Common myeloid progenitor, CD34-positive (primary cell): ENCODE results near the gene PRXL2A.
A peak's percentile ranks its signal among the peaks of the same experiment; 100 is the strongest.

Source experiments
- CTCF ChIA-PET: fragments of 350-600 bp; sonication (Branson Sonifier 250); formaldehyde crosslinking; loops from one replicate; lab custom pipeline; 2021; ENCODE audit warnings: antibody characterized with exemption; lab: Charles Lee
- POLR2A ChIA-PET: fragments of 350-600 bp; sonication (Branson Sonifier 250); formaldehyde crosslinking; loops from one replicate; lab custom pipeline; 2021; ENCODE audit warnings: antibody characterized with exemption; lab: Charles Lee
- DNase-seq, 3 donors: peaks; one replicate each; pipeline versions ENCODE4 v3.0.0 to v3.0.0-alpha.2; 2013
- H3K27ac ChIP-seq, 2 experiments: 1 replicate in 1 of 2; 2 replicates in 1 of 2; pipeline ENCODE4 v1.7.0; 2013; ENCODE audit warnings: inconsistent platforms in 2 of 2, low read length in 2 of 2, mild to moderate bottlenecking in 2 of 2, low read depth in 1 of 2, moderate library complexity in 1 of 2; ENCODE audit not compliant: severe bottlenecking in 2 of 2, insufficient read depth in 1 of 2, poor library complexity in 1 of 2
- H3K27me3 ChIP-seq, 5 experiments: replicated peaks in 2 of 5; 1 replicate in 3 of 5; 2 replicates in 2 of 5; pipeline versions ENCODE4 v1.6.1 to v1.7.0; 2013; ENCODE audit warnings: low read length in 4 of 5, mild to moderate bottlenecking in 2 of 5, moderate library complexity in 2 of 5, inconsistent platforms in 1 of 5; ENCODE audit not compliant: insufficient read depth in 5 of 5, control insufficient read depth in 4 of 5
- H3K36me3 ChIP-seq, 4 experiments: 1 replicate in 2 of 4; 2 replicates in 2 of 4; pipeline versions ENCODE4 v1.6.1 to v1.7.0; 2013; ENCODE audit warnings: low read length in 3 of 4, control low read depth in 1 of 4, mild to moderate bottlenecking in 1 of 4; ENCODE audit not compliant: control insufficient read depth in 4 of 4, insufficient read depth in 4 of 4
- H3K4me1 ChIP-seq, 4 experiments: 1 replicate in 3 of 4; 2 replicates in 1 of 4; pipeline versions ENCODE4 v1.6.1 to v1.7.1; 2013; ENCODE audit warnings: low read length in 3 of 4, mild to moderate bottlenecking in 3 of 4, control low read depth in 1 of 4, inconsistent platforms in 1 of 4, moderate library complexity in 1 of 4; ENCODE audit not compliant: control insufficient read depth in 4 of 4, insufficient read depth in 4 of 4; ENCODE audit errors: control extremely low read depth in 1 of 4
- H3K4me3 ChIP-seq, 7 experiments: 1 replicate in 4 of 7; 2 replicates in 3 of 7; pipeline versions ENCODE4 v1.5.1 to v1.7.0; 2013; ENCODE audit warnings: mild to moderate bottlenecking in 7 of 7, low read length in 6 of 7, moderate library complexity in 6 of 7, inconsistent platforms in 2 of 7, low read depth in 2 of 7, control low read depth in 1 of 7; ENCODE audit not compliant: insufficient read depth in 4 of 7, control insufficient read depth in 1 of 7; ENCODE audit errors: extremely low read depth in 1 of 7
- H3K9me3 ChIP-seq, 5 experiments: 1 replicate in 4 of 5; 2 replicates in 1 of 5; pipeline versions ENCODE4 v1.6.1 to v1.7.1; 2013; ENCODE audit warnings: low read length in 4 of 5, mild to moderate bottlenecking in 2 of 5, inconsistent platforms in 1 of 5, low read depth in 1 of 5, moderate library complexity in 1 of 5; ENCODE audit not compliant: control insufficient read depth in 4 of 5, insufficient read depth in 2 of 5; ENCODE audit errors: control extremely low read depth in 1 of 5
- WGBS: methylation state at CpG from one replicate; pipeline ENCODE4 v1.1.5; 2013; ENCODE audit not compliant: insufficient coverage; 5-methylcytosine and 5-hydroxymethylcytosine counted together

The PRXL2A gene

GRCh38 chr10:80397014-80397413, 11.3 kb upstream of the PRXL2A start:
- POLR2A ChIA-PET, result no interaction called here
- no peak overlapping the region for H3K27ac ChIP-seq

GRCh38 chr10:80400136-80400804, 8.1 kb upstream of the PRXL2A start:
- WGBS, result 71% methylated on average over 6 of the region's 8 CpGs
- H3K4me1 ChIP-seq, result no peaks in the 10 kb centered on the region
- ChIA-PET POLR2A (no interaction called here), CTCF (no interaction called here)
- H3K27me3 ChIP-seq, result no peaks in the 10 kb centered on the region
- H3K36me3 ChIP-seq, result no peaks in the 10 kb centered on the region
- H3K4me3 ChIP-seq, result no peak overlapping the region
- no peak overlapping the region for H3K27ac ChIP-seq
- no peaks in the 10 kb centered on the region for H3K9me3 ChIP-seq
- no peak for DNase-seq

More at GRCh38 chr10:80397014-80397413, 11.3 kb upstream of the PRXL2A start:
- no peaks in the 10 kb centered on the region for H3K4me1 ChIP-seq
- H3K4me3 ChIP-seq, result no peak overlapping the region
- WGBS, result 93% methylated on average over 2 of the region's 2 CpGs
- CTCF ChIA-PET, result interaction anchor here (0.8 to 2.2 kb wide), 4 partner anchors 9 to 108 kb away, joined by 3 to 9 read pairs (median 6); partner anchors contain the start of gene PRXL2A
- no peak for DNase-seq
- no peaks in the 10 kb centered on the region for H3K36me3 ChIP-seq
- no peaks in the 10 kb centered on the region for H3K9me3 ChIP-seq
- no peaks in the 10 kb centered on the region for H3K27me3 ChIP-seq

- CTCF ChIA-PET, result interaction anchor here (0.7 to 2.2 kb wide), 4 partner anchors 8 to 101 kb away, joined by 3 to 5 read pairs (median 3); no protein-coding TSS in a partner anchor
- WGBS, result no CpG with 5 or more reads among the region's 1 CpG
- no peaks in the 10 kb centered on the region for H3K27me3 ChIP-seq
- no peak overlapping the region for H3K4me3 ChIP-seq
- DNase-seq, result no peak
- H3K36me3 ChIP-seq, result no peaks in the 10 kb centered on the region
- POLR2A ChIA-PET, result no interaction called here
- no peak overlapping the region for H3K27ac ChIP-seq
- peaks cover 3 to 24% (median 22%) of the 10 kb centered on the region in 4 experiments for H3K4me1 ChIP-seq
- no peaks in the 10 kb centered on the region for H3K9me3 ChIP-seq
Measured at GRCh38 chr10:80405035-80405434, 3.3 kb upstream of the PRXL2A start.

- Histone ChIP-seq H3K4me3 (no peak overlapping the region), H3K9me3 (no peaks in the 10 kb centered on the region), H3K36me3 (no peaks in the 10 kb centered on the region), H3K4me1 (peaks cover 3 to 30% (median 28%) of the 10 kb centered on the region in 4 experiments), H3K27ac (no peak overlapping the region), H3K27me3 (no peaks in the 10 kb centered on the region)
- ChIA-PET CTCF (interaction anchor here (0.7 to 2.2 kb wide), 6 partner anchors 9 to 102 kb away, joined by 3 to 5 read pairs (median 3); no protein-coding TSS in a partner anchor), POLR2A (no interaction called here)
- DNase-seq, result no peak
- 98% methylated on average over 3 of the region's 4 CpGs for WGBS
Measured at GRCh38 chr10:80405626-80406025, 2.7 kb upstream of the PRXL2A start.

- ChIA-PET POLR2A (no interaction called here), CTCF (interaction anchor here (0.9 to 2.2 kb wide), 4 partner anchors 9 to 102 kb away, joined by 3 to 5 read pairs (median 4); no protein-coding TSS in a partner anchor)
- Histone ChIP-seq H3K36me3 (no peaks in the 10 kb centered on the region), H3K4me1 (peaks cover 3 to 35% (median 33%) of the 10 kb centered on the region in 4 experiments), H3K27me3 (no peaks in the 10 kb centered on the region), H3K9me3 (no peaks in the 10 kb centered on the region), H3K27ac (no peak overlapping the region), H3K4me3 (no peak overlapping the region)
- 93% methylated on average over 4 of the region's 4 CpGs for WGBS
- DNase-seq, result no peak
Measured at GRCh38 chr10:80406204-80406603, 2.1 kb upstream of the PRXL2A start.

GRCh38 chr10:80407812-80408241, 524 bp upstream of the PRXL2A start:
- CTCF ChIA-PET, result interaction anchor here (0.8 to 1.7 kb wide), 10 partner anchors 11 to 98 kb away, joined by 3 to 7 read pairs (median 3); no protein-coding TSS in a partner anchor
- Histone ChIP-seq H3K4me3 (peak overlapping the region; percentile 60 to 88 (median 80)), H3K9me3 (no peaks in the 10 kb centered on the region), H3K27me3 (no peaks in the 10 kb centered on the region), H3K4me1 (peaks cover 3 to 52% (median 42%) of the 10 kb centered on the region in 4 experiments), H3K36me3 (no peaks in the 10 kb centered on the region), H3K27ac (no peak overlapping the region)
- POLR2A ChIA-PET, result no interaction called here
- peak in 1 of 3 donors; percentile 39 for DNase-seq
- 24% methylated on average over 10 of the region's 16 CpGs for WGBS

GRCh38 chr10:80409121-80409520, 770 bp downstream of the PRXL2A start:
- no peak for DNase-seq
- peak overlapping the region in 6 of 7 experiments; percentile 70 to 88 (median 81) for H3K4me3 ChIP-seq
- H3K36me3 ChIP-seq, result no peaks in the 10 kb centered on the region
- H3K9me3 ChIP-seq, result no peaks in the 10 kb centered on the region
- H3K4me1 ChIP-seq, result peaks cover 3 to 63% (median 54%) of the 10 kb centered on the region in 4 experiments
- no peak overlapping the region for H3K27ac ChIP-seq
- POLR2A ChIA-PET, result no interaction called here
- CTCF ChIA-PET, result interaction anchor here (1.3 to 1.6 kb wide), 3 partner anchors 10 to 35 kb away, joined by 3 to 9 read pairs (median 6); no protein-coding TSS in a partner anchor
- no peaks in the 10 kb centered on the region for H3K27me3 ChIP-seq
- 26% methylated on average over 11 of the region's 12 CpGs for WGBS
